Stimulated activated CD4-positive, alpha-beta T cell treated with anti-CD3 and anti-CD28 coated beads, Interleukin-15, amount 100 ng/mL, for 1 hour (primary cell): ENCODE measurements around the gene RNF152.

Source experiments
- DNase-seq, 2 donors: peaks; one replicate each; pipeline ENCODE4 v3.0.0-alpha.2; 2020; ENCODE audit warnings: low read depth in 1 of 2, low spot score in 1 of 2

RNF152 gene, protein sequence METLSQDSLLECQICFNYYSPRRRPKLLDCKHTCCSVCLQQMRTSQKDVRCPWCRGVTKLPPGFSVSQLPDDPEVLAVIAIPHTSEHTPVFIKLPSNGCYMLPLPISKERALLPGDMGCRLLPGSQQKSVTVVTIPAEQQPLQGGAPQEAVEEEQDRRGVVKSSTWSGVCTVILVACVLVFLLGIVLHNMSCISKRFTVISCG

DNA sequence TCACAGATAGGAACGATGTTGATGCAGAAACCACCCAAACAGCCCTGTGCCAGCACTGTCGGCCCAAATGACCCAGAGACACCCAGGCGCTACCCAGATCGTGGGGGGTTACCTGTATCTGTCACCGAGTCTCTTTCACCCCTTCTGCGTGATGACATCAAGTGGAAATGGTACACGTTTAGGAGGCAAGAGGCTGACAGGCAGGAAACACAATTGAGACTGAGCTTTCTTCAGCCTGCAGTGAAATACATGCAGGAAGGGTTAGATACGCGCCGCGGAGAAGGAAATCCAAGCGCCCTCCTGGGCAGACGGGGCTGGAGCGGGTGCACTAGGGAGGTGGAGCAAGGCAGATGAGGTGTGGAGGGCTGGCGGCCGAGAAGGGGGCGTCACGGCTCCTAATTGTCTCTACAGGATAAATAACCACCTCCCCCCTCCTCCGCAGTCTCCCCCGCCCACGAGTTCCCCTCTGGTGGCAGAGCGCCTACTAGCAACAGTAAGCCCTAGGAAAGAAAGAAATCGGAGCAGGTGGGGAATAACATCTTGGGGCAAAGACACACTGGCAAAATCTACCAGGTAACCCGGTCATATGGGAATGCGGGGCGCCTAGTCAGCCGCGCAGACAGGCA lies at the start of gene RNF152:
TSS of gene RNF152 (minus strand) at position 325 of the 626 bp plus-strand sequence. CDS start 76,544 bp downstream, outside the sequence.
- no peak for DNase-seq

DNA sequence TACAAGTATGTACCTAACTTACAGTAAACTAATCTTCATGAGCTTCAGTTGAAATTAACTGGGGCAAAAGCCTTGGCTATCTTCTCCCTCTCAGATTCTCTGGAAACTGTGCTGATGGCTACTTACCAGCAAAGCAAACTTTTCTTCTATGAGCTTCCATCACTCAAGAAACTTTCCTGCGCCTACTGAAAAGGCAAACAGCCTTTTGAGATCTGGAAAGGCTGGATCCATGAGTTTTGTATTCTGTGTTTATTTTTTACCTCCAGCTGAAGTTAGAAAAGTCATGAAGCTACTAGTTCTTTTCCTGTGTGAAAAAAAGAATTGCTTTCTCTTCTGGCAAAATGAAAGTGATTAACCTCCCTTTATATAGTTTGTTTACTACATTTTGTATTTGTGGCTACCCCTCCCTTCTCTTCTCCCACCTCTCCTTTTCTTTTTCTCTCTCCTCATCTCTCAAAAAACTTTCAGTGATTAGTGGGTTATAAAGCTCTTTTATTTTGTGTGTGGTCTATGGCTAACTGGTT lies 49.2 kb upstream of the RNF152 start:
- no peak for DNase-seq

DNA sequence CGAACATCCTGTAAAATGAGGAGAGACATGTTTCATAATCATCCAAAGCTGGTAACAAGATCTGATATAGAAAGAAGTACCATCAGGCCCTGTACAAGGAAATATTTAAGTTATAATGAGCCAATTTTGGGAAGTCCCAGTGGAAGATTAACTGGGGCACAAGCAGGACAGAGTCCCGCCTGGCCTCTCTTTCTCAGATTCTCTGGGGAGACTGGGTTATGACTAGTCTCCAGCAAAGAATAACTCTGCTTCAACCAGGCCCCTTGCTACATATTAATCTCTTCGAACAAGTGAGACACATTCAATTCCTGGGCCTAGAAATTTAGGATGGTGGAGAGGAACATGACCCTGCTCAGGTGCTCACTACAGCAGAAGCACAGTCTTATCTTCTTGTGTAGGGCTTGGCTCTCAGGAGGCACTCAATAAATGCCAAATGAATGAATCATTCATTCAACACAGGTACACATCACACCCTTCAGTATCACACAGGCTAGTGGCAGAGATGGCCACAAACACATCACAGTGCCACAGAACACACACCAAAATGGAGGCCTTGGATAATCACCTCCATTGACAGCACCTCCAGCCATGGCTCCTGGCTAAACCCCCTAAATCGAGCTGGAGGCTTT lies 46.4 kb upstream of the RNF152 start:
- no peak for DNase-seq

DNA sequence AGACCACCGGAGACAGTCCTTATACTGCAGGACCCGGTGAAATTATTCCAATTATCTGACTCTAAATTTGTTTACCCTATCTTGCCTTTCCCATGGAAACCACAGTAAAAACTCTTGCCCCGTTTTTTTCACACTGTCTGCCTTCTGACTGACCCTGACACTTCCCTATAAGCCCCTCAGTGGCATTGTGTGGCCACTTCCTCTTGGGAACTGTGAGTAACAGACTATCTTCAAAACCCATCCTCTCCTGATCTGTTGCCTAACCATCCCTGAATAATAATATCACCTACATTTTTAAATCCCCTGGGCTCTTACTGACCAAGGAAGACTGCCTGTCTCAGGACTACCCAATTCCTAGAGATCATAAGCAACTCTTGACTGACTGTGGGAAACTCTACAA lies 42.6 kb upstream of the RNF152 start:
- no peak for DNase-seq

DNA sequence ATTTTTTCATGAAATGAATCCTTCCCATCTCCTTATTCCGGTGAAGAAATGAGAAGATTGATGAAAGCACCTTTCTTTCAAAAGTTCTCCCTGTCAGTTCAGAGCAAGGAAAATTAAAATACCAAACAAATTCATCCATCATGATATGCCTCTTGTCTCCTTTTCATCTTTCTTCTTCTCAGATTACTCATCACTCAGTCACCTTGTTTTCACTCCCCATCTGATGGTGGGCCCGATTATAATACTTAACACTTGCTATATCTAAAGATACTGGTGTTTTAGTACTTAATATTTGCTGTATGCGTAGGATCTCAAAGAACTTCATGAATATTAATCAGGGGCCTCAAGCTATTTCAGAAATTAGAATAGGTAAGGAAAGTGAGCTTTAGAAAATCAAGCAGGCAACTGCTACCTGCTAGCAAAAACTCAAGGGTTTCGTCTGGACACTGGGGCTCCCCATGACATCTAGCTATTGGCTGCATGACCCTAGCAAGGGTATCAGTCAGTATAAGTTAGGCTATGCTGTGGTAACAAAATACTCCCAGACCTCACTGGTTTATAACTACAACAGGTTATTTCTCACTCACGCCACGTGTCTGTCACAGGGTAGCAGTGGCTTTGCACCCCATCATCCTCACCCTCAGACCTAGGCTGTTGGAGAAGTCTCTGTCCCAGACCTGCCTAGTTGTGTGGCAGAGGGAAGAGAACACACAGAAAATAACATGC lies 39.0 kb upstream of the RNF152 start:
- no peak for DNase-seq

DNA sequence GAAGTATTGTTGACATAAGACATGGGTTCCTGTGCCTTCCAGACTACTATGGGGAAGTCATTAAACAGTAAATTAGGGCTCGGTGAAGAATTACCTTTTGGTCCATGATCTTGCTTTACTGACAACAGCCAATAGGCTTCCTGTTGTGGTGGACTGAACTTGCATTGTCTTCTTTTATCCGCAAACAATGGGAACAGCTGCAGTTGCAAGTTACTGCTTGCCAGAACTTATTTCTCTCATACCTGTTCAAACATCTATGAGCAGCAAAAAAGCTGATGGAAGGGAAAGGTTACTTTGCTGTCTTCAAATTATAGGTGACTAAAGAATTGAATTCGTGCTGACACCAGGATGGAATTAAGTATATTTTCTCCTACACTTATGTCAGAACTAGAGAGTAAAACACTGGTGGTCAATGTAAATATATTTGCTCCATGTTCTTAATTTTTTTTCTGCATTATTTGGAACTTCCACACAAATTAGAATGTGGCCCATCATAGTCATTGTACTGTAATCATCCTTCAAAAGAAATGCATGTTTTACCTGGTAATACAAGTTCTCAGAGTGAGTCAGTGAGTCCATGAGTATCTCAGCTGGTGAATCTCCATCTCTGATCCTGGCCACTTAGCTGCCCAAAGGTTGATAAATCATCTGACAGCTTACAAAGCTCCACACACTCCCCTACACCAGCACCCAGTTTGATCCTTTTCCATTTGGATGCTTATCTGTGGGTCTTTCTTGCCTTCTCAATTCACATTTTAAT lies 37.3 kb upstream of the RNF152 start:
- no peak for DNase-seq

DNA sequence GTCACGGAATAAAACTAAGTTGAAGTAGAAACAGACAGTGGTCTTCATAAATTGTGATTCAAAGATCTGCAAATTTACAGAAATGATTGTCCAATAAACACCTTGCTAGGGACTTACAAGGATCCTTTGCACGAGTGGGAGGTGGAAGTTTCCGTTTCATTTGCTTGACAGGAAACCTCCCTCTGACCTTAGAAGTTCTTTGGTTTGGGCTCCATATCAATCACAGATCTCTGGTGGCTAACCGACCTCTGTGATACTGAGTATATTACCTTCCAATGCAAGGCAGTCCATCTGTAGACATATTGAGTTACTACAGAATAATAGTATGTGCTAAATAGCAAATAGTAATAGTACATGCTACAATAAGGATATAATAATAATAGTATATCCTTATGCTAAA lies 33.7 kb upstream of the RNF152 start:
- no peak for DNase-seq

DNA sequence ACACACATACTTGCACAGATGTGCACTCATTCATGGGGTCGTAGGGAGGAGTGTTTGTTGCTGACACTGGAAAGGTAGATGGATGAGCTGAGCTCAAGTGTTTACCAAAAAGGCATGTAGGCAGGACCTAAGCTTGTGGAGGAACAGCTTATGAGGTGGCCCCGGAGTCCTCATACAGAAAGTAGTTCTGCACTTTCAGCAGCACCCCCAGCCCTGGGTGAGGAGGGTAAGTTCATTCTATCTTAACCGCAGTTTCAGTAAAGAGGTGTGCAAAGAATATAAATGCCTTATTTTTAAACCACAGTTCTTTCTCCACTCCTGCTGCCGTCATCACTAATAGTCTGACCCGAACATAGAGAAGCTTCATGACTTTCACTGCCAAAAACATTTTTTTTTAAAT lies 31.7 kb upstream of the RNF152 start:
- DNase-seq = no peak

DNA sequence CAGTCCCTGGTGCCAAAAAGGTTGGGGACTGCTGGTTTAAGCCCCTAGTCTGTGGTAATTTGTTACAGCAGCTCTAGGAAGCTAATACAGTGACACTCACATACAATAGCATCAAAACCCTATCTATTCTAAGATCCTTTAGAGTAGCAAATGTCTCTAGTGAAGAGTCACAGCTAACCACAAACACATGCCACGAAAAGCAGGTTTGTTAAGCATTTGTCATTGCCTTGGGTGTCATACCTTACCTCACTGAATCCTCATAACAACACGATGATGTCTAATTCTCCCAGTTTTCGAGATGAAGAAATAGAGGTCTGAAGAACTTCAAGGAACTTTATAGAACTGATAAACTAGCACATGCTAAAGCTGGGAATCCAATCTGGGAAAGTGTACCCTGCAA lies 29.6 kb upstream of the RNF152 start:
- no peak for DNase-seq

DNA sequence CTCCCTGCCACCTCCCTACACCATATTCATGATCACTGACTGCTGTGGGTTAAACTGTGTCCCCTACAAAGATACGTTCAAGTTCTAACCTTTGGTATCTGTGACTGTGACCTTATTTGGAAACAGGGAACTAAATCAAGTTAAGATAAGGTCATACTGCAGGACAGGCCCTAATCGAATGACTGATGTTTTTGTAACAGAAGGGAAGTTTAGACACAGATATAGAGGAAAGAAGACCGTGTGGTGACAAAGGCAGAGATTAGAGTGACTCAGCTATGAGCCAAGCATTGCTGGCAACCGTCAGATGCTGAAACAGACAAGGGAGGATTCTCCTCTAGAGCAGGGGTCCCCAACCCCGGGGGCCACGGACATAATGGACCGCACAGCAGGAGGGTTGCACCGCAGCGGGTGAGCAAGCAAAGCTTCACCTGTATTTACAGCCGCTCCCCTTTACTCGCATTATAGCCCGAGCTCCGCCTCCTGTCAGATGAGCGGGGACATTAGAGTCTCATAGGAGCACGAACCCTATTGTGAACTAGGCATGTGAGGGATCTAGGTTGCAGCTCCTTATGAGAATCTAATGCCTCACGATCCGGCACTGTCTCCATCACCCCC lies 28.9 kb upstream of the RNF152 start:
- DNase-seq = no peak

DNA sequence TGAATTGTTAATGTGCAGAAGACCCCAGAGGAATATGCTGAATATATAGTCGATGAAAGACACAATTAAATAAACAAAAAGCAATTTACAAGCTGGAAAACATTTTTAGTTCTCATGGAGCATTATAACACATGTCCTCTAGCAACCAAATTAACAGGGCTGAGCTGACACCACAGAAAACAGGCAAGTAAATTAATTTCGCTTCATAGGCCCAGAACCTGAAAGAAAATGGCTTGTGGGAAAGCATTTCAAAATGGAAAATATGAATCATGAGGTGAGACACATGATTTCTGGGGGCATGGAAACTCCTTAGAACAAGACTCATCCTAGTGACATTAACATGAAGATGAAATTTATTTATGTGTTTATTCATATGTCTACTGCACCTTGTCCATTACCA lies 25.0 kb upstream of the RNF152 start:
- DNase-seq = no peak

DNA sequence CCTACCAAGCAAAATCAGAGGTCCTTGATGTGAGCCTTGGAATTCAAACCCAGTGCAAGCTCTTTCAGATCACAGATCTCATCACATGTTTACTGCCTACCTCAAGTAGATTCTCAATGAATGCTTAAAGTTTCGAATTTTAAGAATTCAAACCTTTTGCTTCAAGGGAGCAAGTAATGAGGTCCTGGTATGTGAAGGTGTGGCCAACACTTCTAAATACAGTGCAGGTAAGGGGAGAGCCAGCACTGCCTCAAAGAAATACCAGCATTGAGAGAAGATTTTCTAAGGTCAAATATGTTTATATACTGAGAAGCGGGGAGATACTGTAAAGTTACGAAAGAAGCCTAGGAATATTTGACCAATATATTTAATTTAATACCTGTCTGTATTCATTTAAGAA lies 19.7 kb upstream of the RNF152 start:
- DNase-seq = no peak

DNA sequence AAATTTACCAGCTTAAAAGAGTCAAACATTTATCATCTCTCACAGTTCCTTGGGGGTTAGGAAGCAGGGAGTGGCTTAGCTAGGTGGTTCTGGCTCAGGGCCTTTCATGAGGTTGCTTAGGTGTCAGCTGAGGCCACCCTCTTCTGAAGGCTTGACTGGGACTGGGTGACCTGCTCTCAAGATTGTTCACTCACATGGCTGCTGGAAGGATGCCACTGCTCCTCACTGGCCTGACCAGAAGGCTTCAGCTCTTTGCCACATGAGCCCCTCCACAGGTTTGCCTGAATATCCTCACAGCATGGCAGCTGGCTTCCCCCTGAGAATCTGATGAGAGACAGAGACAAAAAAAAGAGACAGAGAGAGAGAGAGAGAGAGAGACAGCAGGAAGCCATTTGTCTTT lies 17.3 kb upstream of the RNF152 start:
- DNase-seq = no peak

DNA sequence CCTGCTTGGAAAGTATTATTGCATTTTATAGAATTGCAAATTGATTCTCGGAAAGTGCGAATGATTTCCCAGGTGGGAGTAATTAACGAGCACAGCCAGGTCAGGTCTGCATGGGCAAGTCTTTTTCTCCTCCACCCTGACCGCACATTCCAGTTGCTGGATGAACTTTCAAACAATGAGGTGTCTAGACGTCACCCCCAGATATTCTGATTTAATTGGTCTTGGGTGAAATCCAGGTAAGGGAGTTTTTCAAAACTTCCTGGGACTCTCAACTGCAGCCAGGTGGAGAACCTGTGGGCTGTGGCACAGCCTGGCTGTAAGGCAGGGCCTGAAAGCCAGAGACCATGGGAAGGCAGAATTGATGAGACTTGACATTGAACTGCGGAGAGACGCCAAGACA lies 15.9 kb upstream of the RNF152 start:
- DNase-seq = no peak

DNA sequence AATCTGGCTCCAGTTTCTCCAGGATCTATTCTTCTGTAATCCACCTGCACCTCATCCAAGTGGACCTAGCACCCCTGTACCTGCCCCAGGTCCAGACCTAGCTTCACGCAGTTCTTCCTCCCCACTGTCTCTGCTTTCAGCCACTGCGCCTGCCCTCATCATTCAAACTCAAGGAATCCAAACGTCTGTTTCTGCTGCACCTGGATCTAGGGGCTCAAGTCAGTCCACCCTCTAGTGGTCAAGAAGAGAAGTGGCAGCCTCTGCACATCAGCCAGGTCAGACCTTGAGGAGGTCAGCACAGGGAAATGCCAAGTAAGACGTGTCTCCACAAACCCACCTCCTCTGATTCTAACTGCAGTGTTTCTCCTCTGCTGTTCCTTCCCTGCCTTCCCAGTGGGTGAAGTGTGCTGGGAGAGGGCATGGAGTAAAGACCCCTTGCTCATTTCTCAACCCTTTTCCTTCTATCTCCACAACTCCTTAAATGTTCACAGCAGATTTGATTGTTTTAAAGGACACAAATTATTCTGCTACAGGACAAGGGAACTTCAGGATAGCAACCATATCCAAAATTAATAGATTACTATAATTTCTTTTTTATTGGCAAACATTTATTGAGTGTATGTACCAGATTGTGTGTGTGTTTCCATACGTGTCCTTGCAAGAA lies 8.6 kb upstream of the RNF152 start:
- no peak for DNase-seq

DNA sequence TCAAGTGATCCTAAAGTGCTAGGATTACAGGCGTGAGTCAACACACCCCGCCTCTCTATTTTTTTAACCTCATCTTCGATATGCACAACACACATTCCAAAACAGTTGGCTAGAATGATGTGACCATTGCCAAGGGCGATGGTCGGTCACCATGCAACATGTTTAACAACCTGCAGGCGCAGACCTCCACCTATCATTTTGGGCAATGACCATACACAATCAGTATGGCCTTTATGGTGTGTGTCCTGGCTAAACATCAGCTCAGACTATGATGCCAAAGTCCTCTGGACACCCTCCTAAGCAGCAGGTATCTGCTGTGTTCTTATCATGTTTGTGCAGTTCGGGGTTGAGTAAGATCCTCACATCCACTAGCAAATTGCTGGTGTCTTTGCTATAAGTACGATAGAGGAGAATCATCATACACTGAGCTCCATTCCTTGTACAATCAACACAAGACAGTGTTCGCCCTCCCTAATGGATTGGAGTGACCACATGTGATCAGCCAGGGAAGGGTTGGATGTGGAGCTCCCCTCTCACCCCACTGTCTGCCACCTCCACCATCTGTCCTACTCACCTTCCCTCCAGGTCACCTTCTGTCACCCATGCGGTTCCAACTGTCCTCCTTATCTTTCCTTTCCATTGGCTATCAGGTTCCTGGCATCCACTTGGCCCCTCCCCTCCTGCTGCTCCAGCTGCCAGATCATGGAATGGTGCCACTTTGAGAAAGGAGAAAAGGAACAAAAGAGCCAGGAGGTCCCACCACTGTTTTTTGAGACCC lies 7.9 kb upstream of the RNF152 start:
- DNase-seq = no peak

DNA sequence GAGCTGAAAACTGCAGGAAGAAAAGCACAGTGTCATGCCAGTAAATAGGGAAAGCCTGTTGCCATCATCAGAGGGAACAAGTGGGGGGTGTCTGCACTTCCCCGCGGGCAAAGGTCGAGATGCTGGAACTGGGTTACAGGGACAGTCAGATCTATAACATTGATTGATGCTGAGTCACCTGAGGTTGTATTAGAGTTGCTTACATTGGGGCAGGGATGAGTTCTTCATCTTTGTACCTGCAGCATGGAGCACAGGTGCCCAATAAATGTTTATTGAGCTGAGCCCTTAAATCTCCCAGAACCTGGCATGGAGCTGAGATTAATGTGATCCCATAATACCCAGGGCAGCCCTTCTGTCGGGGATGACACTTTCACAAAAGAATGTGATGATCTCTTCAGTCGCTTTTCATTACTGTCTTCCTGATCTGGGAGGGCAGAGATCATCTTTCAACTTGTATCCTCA lies 5.9 kb upstream of the RNF152 start:
- no peak for DNase-seq

DNA sequence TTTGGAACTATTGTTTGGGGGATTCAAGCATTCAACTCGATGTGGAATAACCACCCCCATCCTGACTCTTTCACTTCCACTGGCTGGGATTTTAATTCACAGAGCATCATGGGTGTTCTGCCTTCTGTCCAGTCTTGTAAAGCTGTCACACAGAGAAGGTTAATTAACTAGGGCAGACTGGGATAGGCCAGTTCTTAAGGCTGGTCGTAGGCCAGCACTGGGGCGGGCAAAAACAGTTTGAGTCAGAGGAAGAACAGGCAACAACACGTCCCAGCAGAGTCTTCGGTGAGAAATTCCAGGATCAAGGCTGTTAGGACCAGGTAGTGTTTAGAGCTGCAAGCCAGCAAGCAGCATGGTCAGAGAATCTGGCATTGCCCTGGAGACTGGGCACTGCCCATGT lies 4.0 kb upstream of the RNF152 start:
- DNase-seq = no peak

DNA sequence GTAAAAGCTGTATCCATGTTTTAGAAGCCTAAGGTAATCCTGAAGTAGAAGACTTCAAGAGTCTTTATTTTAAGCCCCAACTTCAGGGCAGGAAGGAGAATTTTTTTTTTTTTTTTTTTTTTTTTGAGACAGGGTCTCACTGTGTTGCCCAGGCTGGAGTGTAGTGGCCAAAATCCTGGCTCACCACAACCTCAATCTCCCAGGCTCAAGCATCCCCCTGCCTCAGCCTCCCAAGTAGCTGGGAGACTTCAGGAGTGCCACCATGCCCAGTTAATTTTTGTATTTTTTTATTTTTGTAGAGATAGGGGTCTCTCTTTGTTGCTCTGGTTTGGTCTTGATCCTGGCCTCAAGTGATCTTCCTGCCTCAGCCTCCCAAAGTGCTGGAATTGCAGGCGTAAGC lies 3.3 kb upstream of the RNF152 start:
- no peak for DNase-seq
